LHCN-M2 (cell line): Measurements from ENCODE around the gene ELL3. TPM values are rescaled to one million over a fixed set of nuclear protein-coding genes. Genes with fewer than 3 reads are reported as not detected.
A peak's percentile ranks its signal among the peaks of the same experiment; 100 is the strongest.

Experiments used
- DNase-seq: peaks from one replicate; pipeline ENCODE4 v3.0.0-alpha.2; 2012; ENCODE audit warnings: low read depth
- total RNA-seq: library from RNA; depleted of rRNA; stranded (reverse); fragments of >200 nt; gene quantifications from 2 replicates; pipeline ENCODE4 v1.2.3, GENCODE V29; 2014

The ELL3 gene
- total RNA-seq, 1 experiment from 2014 or later, result 1.3 TPM

GRCh38 chr15:43791993-43792760 is 15.4 kb upstream of the ELL3 start, which contains the start of gene SERF2:
Gene SERF2 (plus strand): TSS chr15:43792320. CDS start chr15:43792377, 57 bp downstream.
- peak; percentile 99 for DNase-seq

- DNase-seq, result no peak
Measured at GRCh38 chr15:43789409-43789808, 12.6 kb upstream of the ELL3 start.

- no peak for DNase-seq
Measured at GRCh38 chr15:43779016-43779415, 2.2 kb upstream of the ELL3 start.

GRCh38 chr15:43777267-43777914 is 625 bp upstream of the ELL3 start:
- peak; percentile 74 for DNase-seq

GRCh38 chr15:43776101-43776717 is 557 bp downstream of the ELL3 start:
- no peak for DNase-seq

- peak; percentile 65 for DNase-seq
Measured at GRCh38 chr15:43775411-43775965, 1.3 kb downstream of the ELL3 start.

- DNase-seq, result no peak
Measured at GRCh38 chr15:43774062-43774461, 2.7 kb downstream of the ELL3 start.

- DNase-seq, result no peak
Measured at GRCh38 chr15:43772624-43773023, 4.1 kb downstream of the ELL3 start.

- no peak for DNase-seq
Measured at GRCh38 chr15:43771816-43772215, 5.0 kb downstream of the ELL3 start.

- DNase-seq, result peak; percentile 58
Measured at GRCh38 chr15:43769584-43770228, 7.1 kb downstream of the ELL3 start.

GRCh38 chr15:43763819-43764446 is 12.8 kb downstream of the ELL3 start:
- no peak for DNase-seq

GRCh38 chr15:43762824-43763223 is 13.9 kb downstream of the ELL3 start:
- DNase-seq, result no peak

- DNase-seq, result no peak
Measured at GRCh38 chr15:43751885-43752284, 24.9 kb downstream of the ELL3 start.

GRCh38 chr15:43749690-43750345 is 26.9 kb downstream of the ELL3 start:
- DNase-seq, result no peak

- DNase-seq, result peak; percentile 22
Measured at GRCh38 chr15:43748376-43748775, 28.4 kb downstream of the ELL3 start.

- peak; percentile 46 for DNase-seq
Measured at GRCh38 chr15:43746903-43747309, 29.9 kb downstream of the ELL3 start.

- DNase-seq, result peak; percentile 83
Measured at GRCh38 chr15:43746245-43746902, 30.4 kb downstream of the ELL3 start, which contains the start of gene PDIA3. Gene PDIA3 (plus strand): TSS chr15:43746438. CDS start chr15:43746540, 102 bp downstream.

- DNase-seq, result no peak
Measured at GRCh38 chr15:43735416-43735815, 41.4 kb downstream of the ELL3 start.

GRCh38 chr15:43728053-43728725 is 48.6 kb downstream of the ELL3 start:
- peak; percentile 9 for DNase-seq
